Frontal cortex (tissue), 4 donors: ENCODE data around the gene UPF3B. TPM values are rescaled to one million over a fixed set of nuclear protein-coding genes. Genes with fewer than 3 reads are reported as not detected.
A peak's percentile ranks its signal among the peaks of the same experiment; 100 is the strongest.
"Not testable (repeated sequence)": the region's sequence is repeated elsewhere in the genome, so short reads cannot be mapped to it uniquely, and the experiment has no call there.

ENCODE experiments used
- DNase-seq, 2 donors: peaks; one replicate each; pipeline ENCODE4 v3.0.0; 2012; ENCODE audit warnings: low spot score in 2 of 2
- FAIRE-seq: peaks from 2 replicates; lab custom pipeline; 2012; peaks lifted over from hg19 to GRCh38; lab: Jason Lieb, UNC
- small RNA-seq: library from RNA; depleted of rRNA; stranded (forward); fragments of <200 nt; gene quantifications from one replicate; pipeline ENCODE3, GENCODE V24; 2014
- total RNA-seq: library from RNA; depleted of rRNA; stranded (reverse); fragments of >200 nt; gene quantifications from one replicate; pipeline ENCODE4 v1.2.3, GENCODE V29; 2014
- donor health status: control.
- donor health status: control.
- donor health status: control.

The UPF3B gene
- total RNA-seq, 1 donor from 2014 or later: 3.7 TPM

- DNase-seq (no peak), FAIRE-seq (no peak)
Observed at GRCh38 chrX:119828446-119828845, 24.3 kb downstream of the UPF3B start.

- DNase-seq (no peak), FAIRE-seq (no peak)
Observed at GRCh38 chrX:119826399-119826959, 26.3 kb downstream of the UPF3B start.

GRCh38 chrX:119824221-119824620 lies 28.5 kb downstream of the UPF3B start:
- DNase-seq, FAIRE-seq: not testable (repeated sequence)

- DNase-seq, FAIRE-seq: not testable (repeated sequence)
Observed at GRCh38 chrX:119821703-119822102, 31.1 kb downstream of the UPF3B start.

- FAIRE-seq: no peak
- no peak for DNase-seq
Observed at GRCh38 chrX:119817130-119817690, 35.6 kb downstream of the UPF3B start.

- DNase-seq (no peak), FAIRE-seq (no peak)
Observed at GRCh38 chrX:119816300-119816699, 36.5 kb downstream of the UPF3B start.

- FAIRE-seq (no peak), DNase-seq (no peak)
Observed at GRCh38 chrX:119809185-119809666, 43.5 kb downstream of the UPF3B start.

- DNase-seq, FAIRE-seq: not testable (repeated sequence)
Observed at GRCh38 chrX:119808461-119808860, 44.3 kb downstream of the UPF3B start.

GRCh38 chrX:119802546-119802945 lies 50.2 kb downstream of the UPF3B start:
- FAIRE-seq (no peak), DNase-seq (no peak)

GRCh38 chrX:119801253-119802221 lies 51.2 kb downstream of the UPF3B start:
- FAIRE-seq (no peak), DNase-seq (no peak)

GRCh38 chrX:119791437-119792231 lies 61.1 kb downstream of the UPF3B start, which contains the start of gene RPL39:
Gene RPL39, minus strand, starts transcription at chrX:119791630. Its CDS starts 54 bp downstream, at chrX:119791576.
- peak; percentile 40 to 56 for DNase-seq
- FAIRE-seq: no peak

GRCh38 chrX:119790977-119791436 lies 61.8 kb downstream of the UPF3B start:
- FAIRE-seq (no peak), DNase-seq (peak in 1 of 2 donors; percentile 13)

- FAIRE-seq (no peak), DNase-seq (no peak)
Observed at GRCh38 chrX:119784747-119785446, 67.9 kb downstream of the UPF3B start.

Small RNAs within 50 kb of the gene (small RNA-seq; reads per million reads assigned to genes)
- not detected for gene SNORA69

Other genes starting within 250 kb of the UPF3B start
- 15.1 TPM for gene NKRF, start 246.5 kb downstream of the UPF3B start, total RNA-seq
- 69.3 TPM for gene SEPTIN6, start 159.8 kb downstream of the UPF3B start, total RNA-seq
- gene SOWAHD, start 94.4 kb downstream of the UPF3B start, total RNA-seq: 0.82 TPM
- gene RPL39, start 61.3 kb downstream of the UPF3B start, total RNA-seq: 3,561 TPM
- gene RNF113A, start 18.8 kb upstream of the UPF3B start, total RNA-seq: 17.5 TPM
- 46.9 TPM for gene NDUFA1, start 18.9 kb upstream of the UPF3B start, total RNA-seq
- not detected for gene AKAP14, start 42.9 kb upstream of the UPF3B start, total RNA-seq
- 8.6 TPM for gene NKAP, start 90.8 kb upstream of the UPF3B start, total RNA-seq
- gene RHOXF2B, start 224.7 kb upstream of the UPF3B start, total RNA-seq: not detected